ENCODE results near the gene CASP8. TPM values are rescaled to one million over a fixed set of nuclear protein-coding genes. Genes with fewer than 3 reads are reported as not detected.

The CASP8 gene
- total RNA-seq, 2 experiments from 2014 or later, result 172 to 175 TPM

GRCh38 chr2:201266629-201267028, 6.3 kb downstream of the CASP8 start:
- H3K27me3 Mint-ChIP-seq, result no peaks in the 10 kb centered on the region
- CTCF ChIA-PET, result interaction anchor here (0.7 to 1.1 kb wide), 3 partner anchors 9 to 198 kb away, joined by 3 read pairs; no protein-coding TSS in a partner anchor
- Histone ChIP-seq H3K36me3 (ENCODE audit: insufficient read depth, low read length) (peaks cover 64% of the 10 kb centered on the region), H3K4me1 (ENCODE audit: insufficient read depth, low read length) (peaks cover 76% of the 10 kb centered on the region), H3K4me3 (ENCODE audit: low read length) (no peak overlapping the region), H3K27ac (ENCODE audit: low read depth in 1 of 2, low read length in 2 of 2) (no peak overlapping the region), H3K9me3 (ENCODE audit: control insufficient read depth in 1 of 2, insufficient read depth in 1 of 2, low read length in 2 of 2) (no peaks in the 10 kb centered on the region), H3K27me3 (ENCODE audit: control insufficient read depth in 1 of 2, insufficient read depth in 2 of 2, low read length in 2 of 2) (no peaks in the 10 kb centered on the region)
- peak overlapping the region; percentile 42 for H3K4me3 Mint-ChIP-seq
- H3K36me3 Mint-ChIP-seq (ENCODE audit: low read depth), result peaks cover 80% of the 10 kb centered on the region
- peaks cover 90% of the 10 kb centered on the region for H3K4me1 Mint-ChIP-seq (ENCODE audit: low read depth)
- POLR2A ChIA-PET, result interaction anchor here (0.6 to 1.6 kb wide), 3 partner anchors 11 to 182 kb away, joined by 3 to 6 read pairs (median 3); no protein-coding TSS in a partner anchor
- peak in 2 of 14 experiments; percentile 34 to 60 for DNase-seq
- no peak for ATAC-seq (ENCODE audit: poor library complexity)
- no peaks in the 10 kb centered on the region for H3K9me3 Mint-ChIP-seq
- intact Hi-C loops (cut with DNase I, micrococcal nuclease), result no loop called here
- no peak for TF ChIP-seq CTCF (IDR thresholded peaks at IDR 0.05)
- H3K27ac Mint-ChIP-seq, result peak overlapping the region; percentile 97

GRCh38 chr2:201267278-201268030, 7.1 kb downstream of the CASP8 start:
- Mint-ChIP-seq H3K36me3 (ENCODE audit: low read depth) (peaks cover 83% of the 10 kb centered on the region), H3K27me3 (no peaks in the 10 kb centered on the region), H3K9me3 (no peaks in the 10 kb centered on the region), H3K4me3 (peak overlapping the region; percentile 23), H3K4me1 (ENCODE audit: low read depth) (peaks cover 93% of the 10 kb centered on the region), H3K27ac (peak overlapping the region; percentile 97)
- intact Hi-C loops (cut with DNase I, micrococcal nuclease), result no loop called here
- no peaks in the 10 kb centered on the region for H3K9me3 ChIP-seq (ENCODE audit: control insufficient read depth in 1 of 2, insufficient read depth in 1 of 2, low read length in 2 of 2)
- peaks cover 72% of the 10 kb centered on the region for H3K36me3 ChIP-seq (ENCODE audit: insufficient read depth, low read length)
- H3K4me1 ChIP-seq (ENCODE audit: insufficient read depth, low read length), result peaks cover 84% of the 10 kb centered on the region
- H3K27me3 ChIP-seq (ENCODE audit: control insufficient read depth in 1 of 2, insufficient read depth in 2 of 2, low read length in 2 of 2), result no peaks in the 10 kb centered on the region
- no peak for TF ChIP-seq CTCF (IDR thresholded peaks at IDR 0.05)
- DNase-seq, result peak in 1 of 14 experiments; percentile 50
- POLR2A ChIA-PET, result interaction anchor here (0.6 to 1.6 kb wide), 3 partner anchors 10 to 181 kb away, joined by 3 to 6 read pairs (median 3); no protein-coding TSS in a partner anchor
- peak overlapping the region; percentile 4 to 50 for H3K27ac ChIP-seq (ENCODE audit: low read depth in 1 of 2, low read length in 2 of 2)
- CTCF ChIA-PET, result interaction anchor here (0.6 to 1.1 kb wide), 4 partner anchors 9 to 944 kb away, joined by 3 read pairs; no protein-coding TSS in a partner anchor
- ATAC-seq (ENCODE audit: poor library complexity), result no peak
- H3K4me3 ChIP-seq (ENCODE audit: low read length), result no peak overlapping the region

GRCh38 chr2:201269764-201270163, 9.4 kb downstream of the CASP8 start:
- Mint-ChIP-seq H3K27me3 (no peaks in the 10 kb centered on the region), H3K4me3 (no peak overlapping the region), H3K9me3 (no peaks in the 10 kb centered on the region), H3K36me3 (ENCODE audit: low read depth) (peaks cover 95% of the 10 kb centered on the region), H3K27ac (peak overlapping the region; percentile 75), H3K4me1 (ENCODE audit: low read depth) (peaks cover 85% of the 10 kb centered on the region)
- ChIA-PET POLR2A (interaction anchor here (2.0 to 3.1 kb wide), 2 partner anchors 10 to 16 kb away, joined by 6 to 15 read pairs; partner anchors contain the start of gene CASP8), CTCF (interaction anchor here (1.5 to 2.1 kb wide), 2 partner anchors 9 to 37 kb away, joined by 3 to 8 read pairs; partner anchors contain the start of gene CASP8)
- H3K9me3 ChIP-seq (ENCODE audit: control insufficient read depth in 1 of 2, insufficient read depth in 1 of 2, low read length in 2 of 2), result no peaks in the 10 kb centered on the region
- no peak for TF ChIP-seq CTCF (IDR thresholded peaks at IDR 0.05)
- peaks cover 95% of the 10 kb centered on the region for H3K36me3 ChIP-seq (ENCODE audit: insufficient read depth, low read length)
- peaks cover 87% of the 10 kb centered on the region for H3K4me1 ChIP-seq (ENCODE audit: insufficient read depth, low read length)
- DNase-seq (no peak), ATAC-seq (ENCODE audit: poor library complexity) (no peak)
- no peaks in the 10 kb centered on the region for H3K27me3 ChIP-seq (ENCODE audit: control insufficient read depth in 1 of 2, insufficient read depth in 2 of 2, low read length in 2 of 2)
- no peak overlapping the region for H3K27ac ChIP-seq (ENCODE audit: low read depth in 1 of 2, low read length in 2 of 2)
- no peak overlapping the region for H3K4me3 ChIP-seq (ENCODE audit: low read length)
- intact Hi-C loops (cut with DNase I, micrococcal nuclease), result loop anchor here in 1 of 2 experiments (5.0 kb wide), 1 partner anchor 87 kb away; the partner anchor contains the start of gene CASP10
